Activated CD4-positive, alpha-beta T cell treated with anti-CD3 and anti-CD28 coated beads, Interleukin-2, amount 50 U/mL, for 1 hour (primary cell): Measurements from ENCODE around the gene TEKT3.

Source experiments
- DNase-seq: peaks from one replicate; pipeline ENCODE4 v3.0.0-alpha.2; 2020

TEKT3 gene

DNA sequence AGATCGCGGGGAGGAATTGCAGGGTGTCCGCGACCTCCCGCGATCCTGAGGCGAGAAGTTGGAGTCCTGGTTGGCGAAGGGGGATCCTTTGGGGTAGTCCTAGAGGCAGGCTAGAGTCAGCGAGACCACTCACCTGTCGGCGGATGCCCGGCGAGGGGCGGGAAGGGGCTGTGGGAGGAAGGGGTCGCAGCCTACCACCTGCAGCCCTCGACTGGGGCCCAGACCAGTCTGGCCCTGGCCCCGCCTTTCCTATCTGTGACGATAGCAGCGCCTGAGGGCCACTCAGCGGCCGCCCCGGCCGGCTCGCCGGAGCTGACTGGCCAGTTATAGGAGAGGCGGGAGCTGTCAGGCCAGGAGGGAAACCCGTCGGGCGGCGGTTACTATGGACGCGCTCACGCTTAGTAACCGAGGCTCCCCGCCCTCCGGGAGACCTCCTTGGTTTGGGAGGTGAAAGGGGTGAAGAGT is at the start of gene TEKT3:
Gene TEKT3, minus strand, starts transcription at position 213 of the 465 bp plus-strand sequence. CDS start 10,012 bp downstream, outside the sequence.
- no peak for DNase-seq

DNA sequence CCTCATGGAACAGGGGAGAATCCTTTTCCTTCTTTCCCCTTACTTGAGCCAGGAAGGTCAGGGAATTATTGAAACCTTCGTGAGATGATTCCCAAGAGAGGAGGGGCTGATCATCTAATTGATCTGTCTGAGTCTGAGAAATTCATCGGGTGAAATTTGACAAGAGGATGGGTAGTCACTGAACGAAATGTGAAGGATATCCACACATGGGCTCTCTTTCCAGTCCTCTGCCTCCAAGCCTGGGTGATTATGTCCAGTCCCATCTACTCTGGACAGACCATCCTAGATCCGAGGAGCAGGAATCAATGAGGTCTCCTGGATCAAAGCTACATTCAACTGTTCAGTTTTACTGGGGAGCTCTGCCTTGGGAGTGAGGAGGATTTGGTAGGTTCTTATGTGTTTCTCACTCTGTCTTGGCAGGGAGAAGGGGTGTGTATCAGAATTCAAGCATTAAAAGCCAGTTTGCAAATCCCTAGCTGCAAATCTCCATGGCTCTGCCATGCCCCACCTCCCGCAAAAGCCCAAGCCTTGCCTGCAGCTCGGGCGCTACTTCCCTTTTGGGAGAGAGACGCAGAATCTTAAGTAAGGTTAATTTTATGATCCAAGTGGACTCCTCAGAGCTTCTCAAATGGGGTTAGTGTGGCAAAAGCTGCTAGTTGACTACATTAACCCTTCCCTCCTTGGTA is 47.1 kb upstream of the TEKT3 start:
- DNase-seq, result no peak

DNA sequence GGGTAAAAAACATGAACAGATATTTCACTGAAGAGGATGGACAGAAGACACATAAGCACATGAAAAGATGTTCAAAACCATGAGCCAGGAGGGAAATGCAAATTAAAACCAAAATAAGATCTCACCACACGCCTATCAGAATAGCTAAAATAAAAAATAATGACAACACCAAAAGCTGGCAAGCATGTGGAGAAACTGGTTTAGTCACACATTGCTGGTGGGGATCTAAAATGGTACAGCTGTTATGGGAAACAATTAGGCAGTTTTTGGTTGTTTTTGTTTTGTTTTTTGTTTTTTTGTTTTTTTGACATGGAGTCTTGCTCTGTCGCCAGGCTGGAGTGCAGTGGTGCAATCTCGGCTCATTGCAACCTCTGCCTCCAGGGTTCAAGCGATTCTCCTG is 44.7 kb upstream of the TEKT3 start:
- no peak for DNase-seq

DNA sequence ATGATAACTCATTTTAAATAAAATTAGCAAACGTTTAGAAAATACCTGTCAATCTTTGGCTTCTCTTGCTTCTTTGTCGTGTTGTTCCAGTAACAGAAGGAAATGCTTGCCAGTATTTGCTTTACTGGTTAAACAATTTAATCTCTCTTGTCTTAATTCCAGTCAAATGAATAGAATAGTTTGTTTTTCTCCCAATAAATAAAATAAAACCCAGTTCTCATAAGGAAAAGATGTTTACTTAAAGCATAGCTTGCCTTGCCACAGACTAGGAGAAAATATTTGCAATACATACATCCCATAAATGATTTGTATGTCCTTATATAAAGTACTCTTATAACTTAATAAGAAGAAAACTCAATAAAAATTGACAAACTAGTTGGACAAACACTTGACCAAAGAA is 43.9 kb upstream of the TEKT3 start:
- DNase-seq, result no peak

DNA sequence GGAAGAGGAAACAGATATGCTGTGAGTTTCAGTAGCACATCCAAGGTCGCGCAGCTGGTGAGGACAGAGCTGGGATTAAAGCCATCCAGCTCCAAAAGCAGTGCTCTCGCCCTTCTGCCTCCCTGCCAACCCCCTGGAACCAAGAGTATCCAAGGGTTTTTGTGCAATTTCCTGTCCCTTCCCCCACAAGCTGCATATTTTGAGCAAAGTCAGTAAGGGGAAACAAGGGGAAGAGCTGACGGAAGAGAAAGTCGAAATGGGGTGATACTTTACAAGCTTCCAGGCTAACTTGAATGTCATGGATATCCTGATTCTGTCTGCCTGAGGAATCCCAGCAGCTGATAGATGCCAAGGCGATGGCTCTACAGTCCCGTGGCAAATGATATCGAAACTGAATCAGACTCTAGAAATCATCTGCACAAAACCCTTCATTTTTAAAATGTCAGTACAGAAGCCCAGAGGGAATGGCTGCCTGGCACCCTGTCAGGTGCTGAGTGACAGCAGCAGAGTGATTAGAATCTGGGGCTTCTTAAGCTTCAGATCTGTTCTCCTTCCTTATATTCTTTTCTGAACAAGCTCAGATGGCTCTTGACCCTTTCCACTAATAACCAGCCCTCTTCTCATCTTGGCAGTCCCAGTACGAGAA is 42.9 kb upstream of the TEKT3 start:
- DNase-seq, result no peak

DNA sequence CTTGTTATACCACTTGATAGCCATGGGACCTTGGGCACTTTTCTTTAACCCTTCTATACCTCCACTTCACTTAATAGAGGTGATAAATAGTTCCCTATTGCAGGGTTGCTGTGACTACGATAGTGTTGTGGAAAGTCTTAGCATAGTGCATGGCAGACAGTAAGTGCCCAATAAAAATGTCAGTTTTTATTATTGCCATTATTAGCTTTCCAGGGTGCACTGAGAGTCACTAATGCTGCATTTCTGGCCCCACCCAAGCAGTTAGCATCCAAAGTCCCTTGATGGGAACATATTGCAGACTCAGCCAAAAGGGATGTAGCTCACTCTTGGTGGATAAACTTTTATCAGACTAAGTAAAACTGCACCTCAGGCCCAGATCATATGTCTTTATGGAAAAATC is 41.5 kb upstream of the TEKT3 start:
- no peak for DNase-seq

DNA sequence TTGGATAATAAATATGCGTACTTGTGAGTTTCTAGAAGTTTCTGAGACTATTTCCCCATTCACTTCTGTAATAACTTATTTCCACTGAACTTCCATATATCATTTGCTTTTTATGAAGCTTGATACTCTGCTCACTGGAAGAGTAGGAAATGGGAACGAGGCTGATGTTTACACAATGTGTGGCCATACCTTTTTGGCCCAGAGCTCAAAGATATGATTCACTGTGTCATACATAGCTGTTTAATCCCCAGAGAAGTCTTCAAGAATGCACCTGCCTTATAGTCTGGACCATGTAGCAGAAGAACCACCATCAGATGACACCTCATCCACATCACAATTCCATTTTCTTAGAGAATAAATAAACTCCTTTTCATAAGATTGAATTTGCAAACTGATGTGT is 40.3 kb upstream of the TEKT3 start:
- no peak for DNase-seq

DNA sequence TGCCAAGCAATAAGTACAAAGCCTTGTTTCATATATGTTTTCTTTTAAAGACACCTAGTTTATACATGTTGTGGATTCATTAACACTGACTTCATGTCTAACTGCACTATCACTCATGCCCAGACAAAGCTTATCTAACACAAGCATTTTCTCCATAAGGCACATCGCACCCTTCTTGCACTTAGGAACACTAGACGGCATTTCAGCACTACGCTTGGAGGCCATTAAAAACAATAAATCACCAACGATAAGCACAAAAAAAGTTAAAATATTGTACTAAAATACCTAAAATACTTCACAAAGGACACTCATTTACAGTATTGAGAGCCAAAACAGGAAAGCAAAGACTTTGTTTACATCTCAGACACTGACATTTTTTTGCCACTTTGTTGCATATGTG is 39.0 kb upstream of the TEKT3 start:
- DNase-seq, result no peak

DNA sequence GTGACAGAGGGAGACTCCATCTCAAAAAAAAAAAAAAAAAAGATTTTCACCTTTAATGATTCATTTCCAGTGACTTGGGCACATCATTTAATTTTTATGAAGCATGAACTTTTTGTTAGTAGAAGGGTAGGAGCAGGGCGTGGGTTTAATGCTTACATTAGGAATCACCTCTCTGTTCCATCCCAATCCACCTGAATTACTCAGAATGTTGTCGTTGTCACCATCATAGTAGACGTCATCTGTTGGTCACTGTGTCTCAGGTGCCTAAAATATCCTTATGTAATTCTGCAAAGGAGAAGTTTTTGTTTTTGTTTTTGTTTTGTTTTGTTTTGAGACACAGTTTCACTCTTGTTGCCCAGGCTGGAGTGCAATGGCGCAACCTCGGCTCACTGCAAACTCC is 38.3 kb upstream of the TEKT3 start:
- DNase-seq, result no peak

DNA sequence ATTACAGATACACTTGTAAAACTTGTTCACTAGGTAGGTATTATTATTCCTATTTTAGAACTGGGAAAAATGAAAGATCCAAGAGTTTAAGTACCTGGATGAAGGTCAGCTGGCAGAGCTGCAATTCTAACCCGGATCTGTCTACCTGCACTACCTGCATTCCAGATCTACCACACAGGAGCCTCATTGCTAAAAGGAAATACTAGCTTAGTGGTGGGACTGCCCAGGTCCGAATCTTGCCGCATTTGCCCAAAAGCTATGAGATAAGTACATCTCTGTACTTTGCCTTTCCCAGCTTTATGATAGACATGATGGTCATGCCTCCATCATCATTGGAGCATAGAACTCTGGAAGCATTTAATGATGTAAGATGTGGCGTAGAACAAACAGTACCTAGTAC is 36.8 kb upstream of the TEKT3 start:
- no peak for DNase-seq

DNA sequence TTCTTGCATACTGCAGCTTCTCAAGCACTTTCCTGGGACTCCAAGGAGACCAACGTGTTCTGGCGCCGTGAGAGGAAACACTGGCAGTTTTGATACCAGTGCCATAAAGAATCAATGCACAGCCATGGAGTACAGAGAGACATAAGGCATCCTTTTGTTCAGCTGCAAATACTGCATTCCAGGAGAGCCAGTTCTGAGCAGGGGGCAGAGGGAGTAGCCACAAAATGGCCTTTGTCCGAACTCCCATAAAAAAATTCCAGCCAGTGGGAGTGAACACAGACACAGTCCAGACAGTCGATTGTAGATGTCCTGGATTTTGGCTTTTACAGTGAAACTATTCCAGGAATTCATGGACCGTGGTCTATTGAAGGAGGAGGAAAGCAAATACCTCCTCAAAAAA is 36.2 kb upstream of the TEKT3 start:
- no peak for DNase-seq

DNA sequence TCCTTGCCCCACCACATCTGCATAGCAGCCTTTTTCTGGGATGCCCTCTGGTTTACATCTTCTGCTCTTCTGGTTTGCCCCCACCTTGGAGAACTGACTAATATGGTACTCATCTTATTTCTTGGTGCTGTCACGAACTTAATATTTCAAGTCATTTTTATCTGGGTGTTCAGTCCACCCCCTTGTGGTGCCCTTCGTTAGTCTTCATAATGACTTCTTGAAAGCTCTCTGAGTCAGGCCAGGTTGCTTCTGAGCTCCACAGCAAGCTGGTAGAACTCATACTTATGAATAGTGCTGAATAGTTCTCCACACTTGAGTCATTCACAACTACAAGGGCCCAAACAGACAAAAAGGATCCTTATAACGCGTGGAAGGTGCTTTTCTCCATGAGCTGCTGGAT is 35.8 kb upstream of the TEKT3 start:
- DNase-seq, result no peak

DNA sequence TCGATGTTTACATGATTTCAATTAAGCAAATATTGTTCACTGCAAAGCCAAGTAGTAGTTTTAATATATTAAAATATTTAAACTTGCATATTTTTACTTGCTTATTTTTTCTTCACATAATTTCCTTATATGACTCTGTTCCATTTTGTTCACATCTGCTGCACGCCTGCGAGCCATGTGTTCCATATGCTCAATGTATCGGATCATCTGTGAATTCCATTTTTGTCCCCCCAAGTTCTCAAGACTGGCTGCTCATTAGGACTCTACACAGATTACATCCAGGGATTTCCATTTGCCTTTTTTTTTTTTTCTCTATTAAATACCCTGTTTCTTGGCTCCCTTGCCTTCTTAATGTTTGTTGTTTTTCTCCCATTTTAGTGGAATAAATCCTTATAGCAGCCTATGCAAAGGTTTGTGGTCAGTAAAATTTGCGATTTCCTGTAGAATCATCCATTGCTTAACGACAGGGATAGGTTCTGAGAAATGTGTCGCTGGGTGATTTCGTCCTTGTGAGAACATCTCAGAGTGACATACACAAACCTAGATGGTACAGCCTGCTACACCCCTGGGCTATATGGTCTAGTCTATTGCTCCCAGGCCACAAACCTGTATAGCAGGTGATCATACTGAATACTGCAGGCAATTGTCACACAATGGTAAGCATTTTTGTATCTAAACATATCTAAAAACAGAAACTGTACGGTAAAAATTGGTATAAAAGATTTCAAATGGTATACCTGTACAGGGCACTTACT is 30.2 kb upstream of the TEKT3 start:
- no peak for DNase-seq

DNA sequence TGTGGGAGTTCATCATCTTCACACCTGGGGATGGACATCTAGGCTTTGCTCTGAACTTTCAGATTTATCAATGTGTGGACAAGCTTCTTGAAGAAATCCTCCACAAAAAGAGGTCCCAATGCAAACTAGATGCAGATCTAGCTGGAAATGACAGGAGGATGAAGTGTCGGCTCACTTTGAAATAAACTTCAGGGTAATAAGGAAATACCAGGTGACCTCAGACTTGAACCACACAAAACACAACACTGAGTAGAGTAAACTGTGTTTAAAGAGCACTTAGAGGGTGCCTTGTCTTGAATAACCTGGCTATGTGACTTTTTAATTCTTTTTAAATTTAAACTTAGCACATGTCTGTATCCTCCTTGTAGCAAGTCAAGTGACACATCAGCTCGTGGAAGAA is 27.2 kb upstream of the TEKT3 start:
- DNase-seq, result no peak

DNA sequence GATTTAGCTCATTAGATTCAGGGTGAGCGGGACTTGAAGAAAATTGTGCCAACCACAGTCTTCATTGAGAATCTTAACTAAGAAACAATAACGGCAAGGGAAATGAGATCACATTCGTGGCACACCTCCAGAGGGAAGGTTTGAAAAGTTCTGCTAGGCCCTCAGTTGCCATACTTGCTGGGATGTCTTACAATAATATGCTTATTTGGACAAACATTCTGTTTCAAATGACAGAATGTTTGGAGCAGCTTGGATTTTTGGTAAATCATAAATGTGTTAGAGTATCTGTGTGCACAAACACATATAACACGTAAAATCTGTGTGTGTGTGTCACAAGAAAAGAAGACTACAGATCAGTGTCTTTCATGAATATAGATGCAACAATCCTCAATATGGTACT is 24.6 kb upstream of the TEKT3 start:
- no peak for DNase-seq

DNA sequence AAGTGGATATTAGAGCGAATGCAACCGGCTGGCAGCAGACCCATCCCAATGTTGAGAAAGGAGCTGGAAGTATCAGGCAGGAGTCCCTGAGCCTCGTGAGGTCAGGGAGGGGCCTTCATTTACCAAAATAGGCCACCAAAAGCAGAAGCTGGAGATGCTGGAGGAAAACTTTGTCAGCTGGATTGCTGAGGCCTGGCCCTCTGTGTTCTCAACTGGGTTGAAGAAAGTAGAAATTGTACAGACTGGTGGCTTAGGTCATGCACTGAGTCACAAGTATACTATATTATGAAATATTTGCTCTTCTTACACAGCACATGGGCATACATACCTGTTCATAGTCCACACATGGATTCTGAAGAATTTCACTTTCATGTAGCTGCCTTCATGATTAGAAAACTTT is 23.2 kb upstream of the TEKT3 start:
- DNase-seq, result no peak

DNA sequence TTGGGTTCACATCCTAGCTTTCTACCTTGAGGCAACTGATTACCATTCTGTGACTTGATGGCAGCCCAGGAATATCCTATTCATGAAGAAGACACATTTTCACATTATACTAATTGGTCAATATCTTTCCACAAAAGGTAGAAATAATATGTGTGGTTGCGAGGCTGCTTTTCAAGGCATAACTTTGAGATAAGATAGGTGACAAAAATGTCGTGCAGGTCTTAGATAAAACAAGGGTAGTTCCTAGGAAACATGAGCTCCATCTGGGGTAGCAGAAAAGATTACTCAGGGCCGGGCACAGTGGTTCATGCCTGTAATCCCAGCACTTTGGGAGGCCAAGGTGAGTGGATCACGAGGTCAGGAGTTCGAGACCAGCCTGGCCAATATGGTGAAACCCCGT is 22.3 kb upstream of the TEKT3 start:
- no peak for DNase-seq

DNA sequence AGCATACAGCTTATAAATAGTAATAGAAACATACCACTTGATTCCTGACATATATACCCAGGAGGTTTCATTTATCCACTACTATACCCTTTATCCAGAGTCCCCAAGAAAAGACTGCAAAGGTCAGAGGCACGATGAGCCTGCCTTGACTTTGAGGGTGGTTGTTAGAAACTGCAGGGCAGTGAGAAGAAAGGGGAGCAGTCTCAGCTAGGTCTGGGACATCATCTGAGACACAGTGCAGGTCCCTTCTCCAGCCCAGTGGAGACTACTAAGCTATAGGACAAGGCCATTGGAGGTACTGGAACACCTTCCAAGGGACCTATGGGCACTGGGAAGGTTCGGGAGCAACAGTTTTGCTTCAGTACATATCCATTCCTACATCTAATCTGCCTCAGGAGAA is 20.2 kb upstream of the TEKT3 start:
- DNase-seq, result no peak

DNA sequence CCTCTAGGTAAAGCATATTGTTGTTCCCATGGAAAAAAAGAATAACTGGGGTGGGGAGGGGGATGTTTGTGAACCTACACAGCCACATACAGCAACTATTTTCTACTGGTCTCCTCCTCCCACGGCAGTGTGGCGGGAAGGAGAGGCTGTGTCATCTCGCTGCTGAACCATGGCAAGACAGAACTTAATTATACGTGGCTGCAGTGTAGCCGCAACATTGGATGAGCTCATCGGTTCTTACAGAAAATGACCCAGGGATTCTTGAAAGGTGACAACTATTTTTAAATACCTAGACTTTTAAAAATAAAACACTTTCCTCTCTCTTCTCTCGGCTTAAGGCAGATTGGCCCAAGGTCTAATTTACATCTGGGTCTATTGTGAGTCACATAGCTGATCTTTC is 19.8 kb upstream of the TEKT3 start:
- no peak for DNase-seq

DNA sequence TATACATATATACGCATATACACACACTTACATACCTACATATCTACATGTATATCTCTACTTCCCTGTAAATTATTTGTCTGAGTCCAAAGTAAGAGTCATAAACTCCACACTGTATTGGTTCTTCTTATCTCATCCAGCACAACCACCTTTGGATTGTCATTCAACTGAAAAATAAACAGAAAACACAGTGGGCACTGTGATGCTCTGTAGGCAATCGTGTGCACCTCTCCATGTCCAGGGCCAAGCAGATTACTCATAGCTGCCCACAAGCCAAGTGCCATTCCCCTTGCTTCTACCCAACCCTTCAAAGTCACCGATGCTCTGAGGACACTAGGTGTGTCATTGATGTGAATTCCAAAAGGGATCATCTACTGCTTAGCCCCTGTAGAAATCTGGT is 12.9 kb upstream of the TEKT3 start:
- DNase-seq, result no peak

DNA sequence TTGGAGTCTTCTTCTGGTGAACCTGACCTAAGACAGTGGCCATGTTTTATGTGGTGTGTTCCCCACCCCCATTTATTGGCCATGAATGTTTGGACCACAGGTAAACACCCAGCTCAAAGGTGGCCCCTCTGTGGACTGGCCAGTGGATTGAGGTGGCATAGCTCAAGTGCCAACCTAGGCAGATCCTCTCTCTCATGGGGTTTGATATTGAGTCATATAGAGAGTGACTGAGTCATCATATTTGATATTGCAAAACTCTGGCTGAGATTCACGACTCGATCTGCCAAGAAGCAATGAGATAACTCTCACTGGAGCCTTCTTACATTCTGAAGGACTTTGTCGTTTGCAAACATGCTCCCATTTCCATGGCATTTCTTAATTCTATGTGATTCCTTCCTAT is 10.5 kb upstream of the TEKT3 start:
- DNase-seq, result no peak

DNA sequence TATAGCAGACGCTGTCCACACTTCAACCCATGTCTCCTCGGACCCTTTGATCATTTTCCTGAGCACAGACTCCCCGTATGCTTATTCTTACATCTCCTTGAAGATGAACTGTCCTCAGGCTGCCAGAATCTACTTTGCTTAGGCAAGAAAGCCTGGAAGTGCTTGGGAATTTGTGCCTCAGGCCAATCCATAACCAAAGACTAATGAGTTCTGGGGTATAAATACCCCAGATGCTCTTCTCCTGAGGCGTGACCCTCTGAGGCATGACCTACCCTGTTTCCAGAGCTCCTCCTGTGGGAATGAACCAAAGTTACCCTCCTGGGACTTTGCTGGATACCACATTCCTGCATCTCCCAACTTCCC is 10.1 kb upstream of the TEKT3 start:
- no peak for DNase-seq

DNA sequence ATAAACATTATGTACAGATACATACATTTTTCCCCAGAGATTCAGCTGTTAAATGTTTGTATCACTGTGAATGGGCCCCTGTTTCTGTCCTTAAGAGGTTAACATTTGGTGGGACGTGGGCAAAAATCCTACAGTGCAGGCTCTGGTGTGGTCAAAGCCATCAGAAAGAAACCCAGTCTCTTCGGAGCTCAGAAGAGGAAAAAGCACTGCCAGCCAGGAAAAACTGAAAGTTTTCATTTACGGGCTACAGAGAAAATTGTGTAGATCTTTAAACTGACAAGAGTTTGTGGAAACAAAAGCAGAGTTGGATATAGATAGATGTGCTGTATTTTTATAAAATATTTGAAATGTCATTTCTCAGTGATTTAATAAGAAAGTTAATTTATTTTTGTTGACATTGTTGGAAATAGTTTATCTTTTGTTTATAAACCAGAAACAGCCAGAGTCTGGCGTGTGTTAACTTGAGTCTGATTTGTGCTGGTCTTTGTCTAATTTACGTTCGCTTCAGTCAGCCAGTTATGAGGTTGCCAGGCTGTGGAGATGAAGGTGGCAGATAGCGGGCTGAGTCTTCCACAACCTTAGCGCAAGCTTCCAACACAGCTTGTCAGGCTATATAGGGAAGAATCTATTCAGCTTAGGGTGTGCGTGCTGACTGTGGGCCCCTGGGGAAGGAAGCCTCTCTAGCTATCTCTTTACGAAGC is 9.5 kb upstream of the TEKT3 start:
- no peak for DNase-seq

DNA sequence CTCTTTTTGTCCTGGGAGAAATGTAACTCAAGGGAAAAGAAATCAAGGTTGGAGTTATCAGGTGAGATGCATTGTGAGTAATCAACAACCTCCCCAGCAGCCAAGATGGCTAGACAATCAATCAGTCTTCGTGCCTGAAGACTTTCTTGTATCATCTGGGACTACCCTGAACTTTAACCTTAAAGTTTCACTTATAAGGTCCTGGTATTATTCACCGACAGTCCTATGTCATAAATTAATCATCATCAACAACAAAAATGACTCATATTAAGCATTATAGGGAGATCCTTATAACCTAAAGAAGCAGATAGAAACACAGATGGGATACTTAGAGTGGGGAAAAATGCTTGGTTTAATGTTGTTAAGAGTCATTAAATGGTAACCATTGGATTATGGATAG is 7.7 kb upstream of the TEKT3 start:
- DNase-seq, result no peak
